ENCODE data around the gene EPS8L1. TPM values are rescaled to one million over a fixed set of nuclear protein-coding genes. Genes with fewer than 3 reads are reported as not detected.

Gene EPS8L1
- total RNA-seq, 4 donors from 2014 or later, result 28.7 to 115 (median 49.1) TPM

- no peaks in the 10 kb centered on the region for H3K9me3 ChIP-seq
- H3K4me1 ChIP-seq, result peaks cover 10 to 28% (median 24%) of the 10 kb centered on the region in 4 donors
- H3K27ac ChIP-seq, result no peak overlapping the region
- in situ Hi-C loops (cut with MboI; ENCODE audit: low pct_ligation_motif_present in 1 of 4, low pct_unique_long_range_greater_than_20kb in 1 of 4, low sequenced_read_pairs in 3 of 4) (no loop called here), intact Hi-C loops (cut with DNase I; ENCODE audit: low total_unique reads) (no loop called here)
- TF ChIP-seq EP300 (IDR thresholded peaks at IDR 0.05; ENCODE audit: low read depth) (no peak), CTCF (IDR thresholded peaks at IDR 0.05) (no peak), POLR2A (IDR thresholded peaks at IDR 0.05) (no peak), POLR2AphosphoS5 (IDR thresholded peaks at IDR 0.05) (no peak)
- 80 to 100% methylated on average over 1 to 3 of the region's 3 CpGs for WGBS, 2 donors (ENCODE audit: low coverage in 1 of 2)
- H3K27me3 ChIP-seq, result peaks cover 24% of the 10 kb centered on the region
- H3K36me3 ChIP-seq, result peaks cover 0 to 19% (median 9%) of the 10 kb centered on the region in 4 donors
- H3K4me3 ChIP-seq, result no peak overlapping the region
- DNase-seq, result no peak
These were observed 13.8 kb downstream of the EPS8L1 start for GRCh38 chr19:55089342-55089944.

- H3K4me3 ChIP-seq, result no peak overlapping the region
- intact Hi-C loops (cut with DNase I; ENCODE audit: low total_unique reads), result no loop called here
- 90% methylated on average over 13 of the region's 13 CpGs; no CpG with 5 or more reads in 1 of the 2 donors for WGBS, 2 donors (ENCODE audit: low coverage in 1 of 2)
These were observed 14.9 kb downstream of the EPS8L1 start for GRCh38 chr19:55090564-55090963.

GRCh38 chr19:55091126-55091910 is 15.6 kb downstream of the EPS8L1 start:
- H3K27ac ChIP-seq, result no peak overlapping the region
- H3K27me3 ChIP-seq, result peaks cover 6% of the 10 kb centered on the region
- in situ Hi-C loops (cut with MboI; ENCODE audit: low pct_ligation_motif_present in 1 of 4, low pct_unique_long_range_greater_than_20kb in 1 of 4, low sequenced_read_pairs in 3 of 4) (no loop called here), intact Hi-C loops (cut with DNase I; ENCODE audit: low total_unique reads) (no loop called here)
- no peak for TF ChIP-seq POLR2AphosphoS5 (IDR thresholded peaks at IDR 0.05)
- no peak for TF ChIP-seq POLR2A (IDR thresholded peaks at IDR 0.05)
- TF ChIP-seq CTCF (IDR thresholded peaks at IDR 0.05), result no peak
- no peak for TF ChIP-seq EP300 (IDR thresholded peaks at IDR 0.05; ENCODE audit: low read depth)
- H3K4me3 ChIP-seq, result no peak overlapping the region
- peaks cover 0 to 29% (median 14%) of the 10 kb centered on the region in 4 donors for H3K36me3 ChIP-seq
- DNase-seq, result no peak
- peaks cover 10 to 26% (median 21%) of the 10 kb centered on the region in 4 donors for H3K4me1 ChIP-seq
- WGBS, 2 donors (ENCODE audit: low coverage in 1 of 2), result 89% methylated on average over 31 of the region's 32 CpGs; no CpG with 5 or more reads in 1 of the 2 donors
- H3K9me3 ChIP-seq, result no peaks in the 10 kb centered on the region

More at GRCh38 chr19:55090564-55090963, 14.9 kb downstream of the EPS8L1 start:
- Histone ChIP-seq H3K36me3 (peaks cover 0 to 29% (median 14%) of the 10 kb centered on the region in 4 donors), H3K4me1 (peaks cover 10 to 28% (median 24%) of the 10 kb centered on the region in 4 donors), H3K27ac (no peak overlapping the region), H3K9me3 (no peaks in the 10 kb centered on the region), H3K27me3 (peaks cover 13% of the 10 kb centered on the region)
- no peak for TF ChIP-seq EP300 (IDR thresholded peaks at IDR 0.05; ENCODE audit: low read depth)
- TF ChIP-seq POLR2AphosphoS5 (IDR thresholded peaks at IDR 0.05), result no peak
- in situ Hi-C loops (cut with MboI; ENCODE audit: low pct_ligation_motif_present in 1 of 4, low pct_unique_long_range_greater_than_20kb in 1 of 4, low sequenced_read_pairs in 3 of 4), result no loop called here
- no peak for DNase-seq

DNA sequence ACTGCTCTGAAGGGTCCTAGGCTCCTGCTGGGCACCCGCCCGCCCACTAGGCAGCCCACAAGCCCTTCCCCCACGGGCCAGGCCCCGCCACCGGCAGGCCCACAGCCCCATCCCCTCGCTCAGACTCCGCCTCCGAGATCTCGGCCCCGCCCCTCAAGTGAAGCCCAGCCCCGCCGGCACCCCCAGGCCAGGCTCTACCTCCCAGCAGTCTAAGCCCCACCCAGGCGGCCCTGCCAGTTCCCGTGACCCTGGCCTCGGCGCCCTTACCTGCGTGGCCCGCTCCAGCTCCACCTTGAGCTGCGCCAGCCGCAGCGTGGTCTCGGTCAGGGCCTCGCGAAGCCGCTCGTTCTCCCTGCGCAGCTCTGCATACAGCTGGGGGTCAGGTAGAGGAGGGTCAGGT is 16.3 kb downstream of the EPS8L1 start:
- no peak overlapping the region for H3K4me3 ChIP-seq
- in situ Hi-C loops (cut with MboI; ENCODE audit: low pct_ligation_motif_present in 1 of 4, low pct_unique_long_range_greater_than_20kb in 1 of 4, low sequenced_read_pairs in 3 of 4) (no loop called here), intact Hi-C loops (cut with DNase I; ENCODE audit: low total_unique reads) (no loop called here)
- TF ChIP-seq CTCF (IDR thresholded peaks at IDR 0.05) (no peak), POLR2A (IDR thresholded peaks at IDR 0.05) (no peak), POLR2AphosphoS5 (IDR thresholded peaks at IDR 0.05) (no peak), EP300 (IDR thresholded peaks at IDR 0.05; ENCODE audit: low read depth) (no peak)
- no peak overlapping the region for H3K27ac ChIP-seq
- DNase-seq, result no peak
- peaks cover 0 to 29% (median 14%) of the 10 kb centered on the region in 4 donors for H3K36me3 ChIP-seq
- no peaks in the 10 kb centered on the region for H3K27me3 ChIP-seq
- H3K9me3 ChIP-seq, result no peaks in the 10 kb centered on the region
- peaks cover 10 to 19% (median 15%) of the 10 kb centered on the region in 4 donors for H3K4me1 ChIP-seq
- 89 to 90% methylated on average over 2 to 23 of the region's 27 CpGs for WGBS, 2 donors (ENCODE audit: low coverage in 1 of 2)
